Upper lobe of left lung (tissue), 4 donors: ENCODE results near the gene PATJ.

Source experiments
- CTCF ChIP-seq, 6 experiments: fragments of 450-650 bp in 4 of 6; fragments of 200-600 bp in 2 of 6; sonication (generic) in 2 of 6; IDR thresholded peaks; one replicate each; pipeline ENCODE4 v1.5.1; 2016 to 2019; ENCODE audit warnings: antibody characterized with exemption in 6 of 6
- POLR2A ChIP-seq, 4 donors: fragments of 450-650 bp; IDR thresholded peaks; one replicate each; pipeline ENCODE4 v1.5.1; 2016 to 2017; ENCODE audit warnings: antibody characterized with exemption in 4 of 4, mild to moderate bottlenecking in 2 of 4

GRCh38 chr1:62144238-62144831 is 402.1 kb downstream of the PATJ start:
- TF ChIP-seq CTCF (IDR thresholded peaks at IDR 0.05): peak; percentile 32 to 59 (median 52)
- no peak for TF ChIP-seq POLR2A (IDR thresholded peaks at IDR 0.05)
